Upper lobe of left lung (tissue), 4 donors: Measurements from ENCODE around the gene ELOVL1.

Source experiments
- CTCF ChIP-seq, 6 experiments: fragments of 450-650 bp in 4 of 6; fragments of 200-600 bp in 2 of 6; sonication (generic) in 2 of 6; IDR thresholded peaks; one replicate each; pipeline ENCODE4 v1.5.1; 2016 to 2019; ENCODE audit warnings: antibody characterized with exemption in 6 of 6
- EP300 ChIP-seq, 4 donors: sonication (generic); formaldehyde crosslinking; IDR thresholded peaks; one replicate each; pipeline ENCODE4 v1.5.1; 2017; ENCODE audit warnings: antibody characterized with exemption in 4 of 4, control low read depth in 2 of 4
- POLR2A ChIP-seq, 4 donors: fragments of 450-650 bp; IDR thresholded peaks; one replicate each; pipeline ENCODE4 v1.5.1; 2016 to 2017; ENCODE audit warnings: antibody characterized with exemption in 4 of 4, mild to moderate bottlenecking in 2 of 4

- TF ChIP-seq CTCF (IDR thresholded peaks at IDR 0.05) (no peak), POLR2A (IDR thresholded peaks at IDR 0.05) (no peak), EP300 (IDR thresholded peaks at IDR 0.05) (no peak)
Observed at GRCh38 chr1:43351421-43352350, 16.1 kb downstream of the ELOVL1 start.
